Tibial nerve (tissue), 4 donors: ENCODE results near the gene BANK1.

Source experiments
- EP300 ChIP-seq, 2 donors: sonication (generic); formaldehyde crosslinking; IDR thresholded peaks; one replicate each; pipeline ENCODE4 v1.6.1; 2017; ENCODE audit warnings: antibody characterized with exemption in 2 of 2, mild to moderate bottlenecking in 1 of 2
- POLR2A ChIP-seq, 2 donors: fragments of 450-650 bp; IDR thresholded peaks; one replicate each; pipeline ENCODE4 v1.6.1; 2017; ENCODE audit warnings: antibody characterized with exemption in 2 of 2, mild to moderate bottlenecking in 2 of 2, moderate library complexity in 2 of 2
- TF ChIP-seq, protein P1 (sequence below), 5 experiments: fragments of 200-600 bp in 3 of 5; fragments of 450-650 bp in 2 of 5; sonication (generic) in 3 of 5; IDR thresholded peaks; one replicate each; pipeline ENCODE4 v1.5.1; 2016 to 2019; ENCODE audit warnings: antibody characterized with exemption in 5 of 5, mild to moderate bottlenecking in 3 of 5, moderate library complexity in 2 of 5

DNA sequence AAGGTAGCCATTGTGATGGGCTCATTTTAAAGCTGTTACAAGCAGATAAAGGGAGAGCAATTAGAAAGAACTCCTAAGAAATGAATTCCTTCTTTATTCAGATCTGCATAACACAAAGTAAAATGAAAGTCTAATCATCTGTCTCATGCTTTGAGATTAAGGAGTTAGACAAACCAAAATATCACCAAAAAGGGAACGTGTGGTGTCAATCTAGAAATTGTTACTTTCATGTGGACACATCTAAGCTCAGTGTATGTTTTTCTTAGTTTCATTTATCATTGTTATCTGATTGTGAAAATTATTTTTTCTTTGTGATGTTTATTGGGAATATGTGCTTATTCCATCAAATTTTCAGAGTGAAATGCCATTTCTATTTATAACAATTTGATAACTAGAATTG is 80.3 kb downstream of the BANK1 start:
- TF ChIP-seq, protein P1, sequence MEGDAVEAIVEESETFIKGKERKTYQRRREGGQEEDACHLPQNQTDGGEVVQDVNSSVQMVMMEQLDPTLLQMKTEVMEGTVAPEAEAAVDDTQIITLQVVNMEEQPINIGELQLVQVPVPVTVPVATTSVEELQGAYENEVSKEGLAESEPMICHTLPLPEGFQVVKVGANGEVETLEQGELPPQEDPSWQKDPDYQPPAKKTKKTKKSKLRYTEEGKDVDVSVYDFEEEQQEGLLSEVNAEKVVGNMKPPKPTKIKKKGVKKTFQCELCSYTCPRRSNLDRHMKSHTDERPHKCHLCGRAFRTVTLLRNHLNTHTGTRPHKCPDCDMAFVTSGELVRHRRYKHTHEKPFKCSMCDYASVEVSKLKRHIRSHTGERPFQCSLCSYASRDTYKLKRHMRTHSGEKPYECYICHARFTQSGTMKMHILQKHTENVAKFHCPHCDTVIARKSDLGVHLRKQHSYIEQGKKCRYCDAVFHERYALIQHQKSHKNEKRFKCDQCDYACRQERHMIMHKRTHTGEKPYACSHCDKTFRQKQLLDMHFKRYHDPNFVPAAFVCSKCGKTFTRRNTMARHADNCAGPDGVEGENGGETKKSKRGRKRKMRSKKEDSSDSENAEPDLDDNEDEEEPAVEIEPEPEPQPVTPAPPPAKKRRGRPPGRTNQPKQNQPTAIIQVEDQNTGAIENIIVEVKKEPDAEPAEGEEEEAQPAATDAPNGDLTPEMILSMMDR (IDR thresholded peaks at IDR 0.05): no peak
- TF ChIP-seq POLR2A (IDR thresholded peaks at IDR 0.05) (no peak), EP300 (IDR thresholded peaks at IDR 0.05) (no peak)
